ENCODE data around the gene CNP.

The CNP gene

GRCh38 chr17:41942626-41943373 is 23.8 kb upstream of the CNP start:
- no peak for DNase-seq (ENCODE audit: low read depth)

GRCh38 chr17:41943492-41943891 is 23.1 kb upstream of the CNP start:
- peak; percentile 36 for DNase-seq (ENCODE audit: low read depth)

GRCh38 chr17:41944943-41945342 is 21.7 kb upstream of the CNP start:
- no peak for DNase-seq (ENCODE audit: low read depth)

- DNase-seq (ENCODE audit: low read depth): no peak
These were observed 17.7 kb upstream of the CNP start for GRCh38 chr17:41948762-41949460.

GRCh38 chr17:41956522-41956921 is 10.1 kb upstream of the CNP start:
- DNase-seq (ENCODE audit: low read depth): no peak

- peak; percentile 55 for DNase-seq (ENCODE audit: low read depth)
These were observed 9.3 kb upstream of the CNP start for GRCh38 chr17:41957031-41957868.

- DNase-seq (ENCODE audit: low read depth): no peak
These were observed 8.6 kb upstream of the CNP start for GRCh38 chr17:41957869-41958439.

GRCh38 chr17:41959030-41959335 is 7.6 kb upstream of the CNP start:
- DNase-seq (ENCODE audit: low read depth): no peak

GRCh38 chr17:41959336-41960095 is 7.1 kb upstream of the CNP start:
- peak; percentile 66 for DNase-seq (ENCODE audit: low read depth)

GRCh38 chr17:41962111-41962510 is 4.5 kb upstream of the CNP start:
- no peak for DNase-seq (ENCODE audit: low read depth)

- peak; percentile 75 for DNase-seq (ENCODE audit: low read depth)
These were observed 3.7 kb upstream of the CNP start for GRCh38 chr17:41962768-41963434.

GRCh38 chr17:41965694-41966462 is 717 bp upstream of the CNP start:
- DNase-seq (ENCODE audit: low read depth): peak; percentile 64

GRCh38 chr17:41967141-41967920 is 736 bp downstream of the CNP start:
- DNase-seq (ENCODE audit: low read depth): peak; percentile 47

- no peak for DNase-seq (ENCODE audit: low read depth)
These were observed 1.5 kb downstream of the CNP start for GRCh38 chr17:41967921-41968578.

GRCh38 chr17:41968676-41969075 is 2.1 kb downstream of the CNP start:
- DNase-seq (ENCODE audit: low read depth): no peak

- no peak for DNase-seq (ENCODE audit: low read depth)
These were observed 4.3 kb downstream of the CNP start for GRCh38 chr17:41970901-41971331.

- DNase-seq (ENCODE audit: low read depth): no peak
These were observed 5.3 kb downstream of the CNP start for GRCh38 chr17:41971721-41972523.
